ENCODE measurements around the gene IL1RAPL2.

- TF ChIP-seq ZEB2 (tag by site-specific recombination; IDR thresholded peaks at IDR 0.05) (no peak), CTCF (tag by site-specific recombination; IDR thresholded peaks at IDR 0.05) (no peak), ZNF629 (tag by site-specific recombination; IDR thresholded peaks at IDR 0.05) (no peak), ZNF76 (tag by site-specific recombination; IDR thresholded peaks at IDR 0.05; ENCODE audit: borderline replicate concordance, low read depth) (no peak), ZNF140 (tag by site-specific recombination; IDR thresholded peaks at IDR 0.05) (no peak), ZBTB10 (tag by site-specific recombination; IDR thresholded peaks at IDR 0.05) (no peak), ATF2 (tag by site-specific recombination; IDR thresholded peaks at IDR 0.05; ENCODE audit: low read depth) (no peak), ZNF510 (tag by site-specific recombination; IDR thresholded peaks at IDR 0.05; ENCODE audit: insufficient replicate concordance) (no peak), ZNF488 (tag by site-specific recombination; IDR thresholded peaks at IDR 0.05) (no peak), ZNF404 (tag by site-specific recombination; IDR thresholded peaks at IDR 0.05) (no peak), ZNF677 (tag by site-specific recombination; IDR thresholded peaks at IDR 0.05) (no peak), ZFP41 (tag by site-specific recombination; IDR thresholded peaks at IDR 0.05; ENCODE audit: borderline replicate concordance) (no peak), ZNF596 (tag by site-specific recombination; IDR thresholded peaks at IDR 0.05) (no peak), PBX3 (CRISPR knock-in tag; IDR thresholded peaks at IDR 0.05) (no peak)
These were observed 1178.9 kb downstream of the IL1RAPL2 start for GRCh38 chrX:105744946-105745345.

All from HEK293 (cell line).